GM15510 (cell line): ENCODE measurements around the gene NTM.

Experiments used
- POLR2A ChIP-seq: IDR thresholded peaks from 3 replicates; pipeline ENCODE4 v1.6.1; 2011; ENCODE audit warnings: borderline replicate concordance; ENCODE audit not compliant: insufficient read length; ENCODE audit errors: extremely low read depth

Gene NTM

GRCh38 chr11:132346558-132347148 lies 976.2 kb downstream of the NTM start:
- TF ChIP-seq POLR2A: no peak

GRCh38 chr11:132347156-132348090 lies 977.0 kb downstream of the NTM start:
- TF ChIP-seq POLR2A: no peak

GRCh38 chr11:132349811-132350733 lies 979.7 kb downstream of the NTM start:
- no peak for TF ChIP-seq POLR2A

- no peak for TF ChIP-seq POLR2A
Measured at GRCh38 chr11:132351050-132351449, 980.6 kb downstream of the NTM start.

DNA sequence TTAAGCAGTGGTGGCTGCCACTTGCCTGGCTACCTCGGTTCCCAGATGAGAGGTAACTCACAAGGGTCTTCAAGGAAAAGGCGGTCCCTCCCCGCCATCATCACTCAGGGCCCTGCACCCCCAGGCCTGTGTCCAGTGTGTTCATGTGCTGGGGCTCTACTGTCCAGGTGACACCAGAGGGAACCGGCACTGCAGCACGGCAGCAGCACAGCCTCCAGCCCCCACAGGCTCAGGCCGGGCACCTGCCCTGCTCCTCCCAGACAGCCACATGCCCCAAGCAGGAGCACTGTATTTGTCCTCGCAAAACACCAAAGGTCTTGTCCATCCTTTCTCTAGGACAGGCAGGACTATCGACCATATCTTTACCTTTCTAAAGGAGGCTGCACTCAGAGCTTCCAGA lies 982.1 kb downstream of the NTM start:
- TF ChIP-seq POLR2A: no peak

- no peak for TF ChIP-seq POLR2A
Measured at GRCh38 chr11:132353255-132353654, 982.8 kb downstream of the NTM start.

DNA sequence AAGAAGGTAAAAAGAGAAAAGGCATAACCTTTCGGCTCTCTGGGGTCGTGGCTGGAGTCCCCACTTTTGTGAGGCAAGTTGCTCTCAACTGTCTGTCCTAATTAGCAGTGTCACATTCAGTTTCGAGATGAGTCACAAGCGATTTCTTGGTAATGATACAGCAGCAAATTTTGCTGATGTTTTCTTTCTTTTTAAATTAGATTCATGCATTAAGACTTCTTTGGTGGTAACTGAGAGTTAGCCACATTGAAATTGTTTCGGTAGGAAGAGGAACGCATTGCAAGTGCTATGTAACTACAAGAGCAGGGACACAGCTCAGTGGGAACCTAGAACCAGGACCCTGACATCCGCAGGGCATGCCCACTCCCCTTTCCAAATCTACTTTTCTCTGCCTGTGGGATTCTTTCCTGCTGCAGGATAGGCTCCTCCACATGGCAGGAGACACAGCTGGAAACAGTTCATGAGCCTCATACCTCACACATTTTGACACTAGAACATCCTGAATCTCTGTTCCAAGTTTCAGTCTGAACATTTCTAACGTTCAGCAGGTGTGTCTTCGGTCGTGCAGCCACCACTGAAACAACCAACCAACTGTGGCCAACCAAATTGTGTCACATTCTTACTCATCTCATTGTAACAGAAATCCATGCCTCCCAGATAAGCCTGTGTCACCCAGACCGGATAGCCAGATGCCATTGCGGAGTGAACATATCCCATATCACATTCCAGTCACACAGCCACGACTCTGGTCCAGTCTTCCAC lies 987.6 kb downstream of the NTM start:
- TF ChIP-seq POLR2A: no peak

- TF ChIP-seq POLR2A: no peak
Measured at GRCh38 chr11:132358573-132358953, 988.1 kb downstream of the NTM start.

DNA sequence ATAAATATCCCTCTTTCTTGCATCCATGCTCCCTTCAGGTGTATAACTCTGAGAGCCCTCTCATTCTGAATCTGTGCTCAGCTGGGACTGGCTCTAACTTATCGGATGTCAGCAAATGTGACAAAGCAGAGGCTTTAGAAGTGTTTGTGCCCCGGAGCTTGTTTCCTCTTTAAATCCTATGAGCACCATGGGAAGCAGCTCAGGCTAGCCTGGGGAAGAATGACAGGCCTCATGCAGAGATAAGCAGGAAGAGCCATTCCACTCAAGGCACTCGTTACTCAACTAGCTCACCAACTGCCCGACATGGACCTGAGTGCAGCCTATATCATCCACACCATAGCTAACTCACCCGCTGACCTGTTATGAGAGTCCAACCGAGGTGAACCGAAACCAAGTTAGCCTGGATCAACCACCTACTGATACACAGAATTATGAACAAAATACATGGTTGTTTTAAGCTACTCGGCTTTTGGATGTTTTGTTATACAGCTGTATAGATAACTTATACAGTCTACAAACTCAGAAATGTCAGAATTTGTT lies 990.7 kb downstream of the NTM start:
- TF ChIP-seq POLR2A: no peak

- no peak for TF ChIP-seq POLR2A
Measured at GRCh38 chr11:132365650-132366049, 995.2 kb downstream of the NTM start.

- TF ChIP-seq POLR2A: no peak
Measured at GRCh38 chr11:132367293-132367692, 996.9 kb downstream of the NTM start.

GRCh38 chr11:132373405-132374143 lies 1003.2 kb downstream of the NTM start:
- TF ChIP-seq POLR2A: no peak

GRCh38 chr11:132379540-132379939 lies 1009.1 kb downstream of the NTM start:
- no peak for TF ChIP-seq POLR2A
